MM.1S (cell line): ENCODE data around the gene YPEL4.

Source experiments
- EZH2 ChIP-seq: fragments of 300-600 bp; sonication (generic); optimal IDR thresholded peaks from 2 replicates; pipeline ENCODE3; 2017; ENCODE audit warnings: low read depth, mild to moderate bottlenecking, antibody characterized with exemption, low read length, mixed read lengths
- TF ChIP-seq, protein P1 (sequence below): fragments of 300-600 bp; sonication (generic); IDR thresholded peaks from 2 replicates; pipeline ENCODE4 v1.5.1; 2016; ENCODE audit warnings: antibody characterized with exemption, low read length, mixed read lengths

DNA sequence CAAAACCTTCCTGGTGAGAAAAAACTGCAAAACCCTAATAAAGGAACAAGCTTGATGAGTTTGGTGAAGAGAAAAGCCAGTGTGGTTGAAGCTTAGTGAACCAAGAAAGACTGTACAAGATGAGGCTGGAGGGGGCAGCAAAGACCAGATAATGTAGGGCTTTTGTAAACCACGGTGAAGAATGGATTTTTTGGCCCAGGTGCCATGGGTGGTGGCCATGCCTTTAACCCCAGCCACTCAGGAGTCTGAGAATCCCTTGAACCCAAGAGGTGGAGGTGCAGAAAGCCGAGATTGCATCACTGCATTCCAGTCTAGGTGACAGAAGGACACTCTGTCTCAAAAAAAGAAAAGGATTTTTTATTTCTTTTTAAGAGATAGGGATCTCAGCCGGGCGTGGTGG is 13.2 kb upstream of the YPEL4 start:
- no peak for TF ChIP-seq EZH2
- TF ChIP-seq, protein P1, sequence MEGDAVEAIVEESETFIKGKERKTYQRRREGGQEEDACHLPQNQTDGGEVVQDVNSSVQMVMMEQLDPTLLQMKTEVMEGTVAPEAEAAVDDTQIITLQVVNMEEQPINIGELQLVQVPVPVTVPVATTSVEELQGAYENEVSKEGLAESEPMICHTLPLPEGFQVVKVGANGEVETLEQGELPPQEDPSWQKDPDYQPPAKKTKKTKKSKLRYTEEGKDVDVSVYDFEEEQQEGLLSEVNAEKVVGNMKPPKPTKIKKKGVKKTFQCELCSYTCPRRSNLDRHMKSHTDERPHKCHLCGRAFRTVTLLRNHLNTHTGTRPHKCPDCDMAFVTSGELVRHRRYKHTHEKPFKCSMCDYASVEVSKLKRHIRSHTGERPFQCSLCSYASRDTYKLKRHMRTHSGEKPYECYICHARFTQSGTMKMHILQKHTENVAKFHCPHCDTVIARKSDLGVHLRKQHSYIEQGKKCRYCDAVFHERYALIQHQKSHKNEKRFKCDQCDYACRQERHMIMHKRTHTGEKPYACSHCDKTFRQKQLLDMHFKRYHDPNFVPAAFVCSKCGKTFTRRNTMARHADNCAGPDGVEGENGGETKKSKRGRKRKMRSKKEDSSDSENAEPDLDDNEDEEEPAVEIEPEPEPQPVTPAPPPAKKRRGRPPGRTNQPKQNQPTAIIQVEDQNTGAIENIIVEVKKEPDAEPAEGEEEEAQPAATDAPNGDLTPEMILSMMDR = no peak; the same call in 1 of the 2 replicates
